Fibroblast of gingiva (primary cell): ENCODE results near the gene GALC.
"Not testable (repeated sequence)": the region's sequence is repeated elsewhere in the genome, so short reads cannot be mapped to it uniquely, and the experiment has no call there.

Experiments used
- DNase-seq: peaks from one replicate; pipeline ENCODE4 v3.0.0-alpha.2; 2011; ENCODE audit warnings: low read depth

Gene GALC

DNA sequence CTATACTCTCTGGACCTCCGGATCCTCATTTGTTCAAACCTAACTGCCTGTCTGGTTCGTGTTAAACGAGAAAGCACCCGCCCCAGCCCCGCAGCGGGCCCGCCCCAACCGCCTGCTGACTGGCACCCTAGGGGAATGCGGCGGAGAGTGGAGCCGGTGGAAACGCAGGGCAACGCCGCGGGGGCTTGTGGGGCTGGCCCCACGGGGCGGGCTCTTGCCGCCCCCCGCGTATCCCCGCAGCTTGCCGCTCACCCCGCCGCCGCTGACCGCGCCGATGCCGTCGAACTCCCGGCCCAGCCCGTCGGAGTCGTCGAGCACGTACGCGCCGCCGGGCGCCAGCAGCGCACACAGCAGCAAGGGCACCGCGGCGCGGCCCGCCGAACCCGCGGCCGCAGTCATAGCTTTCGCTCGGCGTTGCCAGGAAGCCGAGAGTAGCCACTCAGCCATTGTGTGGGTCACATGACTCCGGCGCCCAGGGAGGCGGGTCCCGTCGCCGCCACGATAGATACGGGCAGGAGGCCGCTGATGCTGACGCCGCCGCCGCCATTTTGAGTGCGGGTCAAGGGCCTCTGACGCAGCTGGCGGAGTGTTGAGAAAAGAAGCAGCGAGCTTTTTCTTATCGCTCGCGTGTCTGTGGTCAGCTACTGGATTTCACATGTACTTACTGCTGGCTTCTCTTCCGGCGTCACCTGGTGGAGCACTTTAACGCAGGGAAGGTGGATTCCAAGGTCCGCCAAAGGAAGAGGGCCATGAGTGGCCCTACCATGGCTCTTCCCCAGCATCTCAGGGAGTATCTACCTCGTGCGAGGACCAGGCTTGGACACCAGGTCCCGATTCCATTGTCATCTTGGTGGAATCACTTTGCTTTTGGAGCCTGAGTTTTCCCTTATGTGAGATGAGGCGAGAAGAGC lies at the start of gene GALC:
Gene GALC, minus strand, starts transcription at position 465 of the 911 bp plus-strand sequence. Its CDS starts 18 bp downstream, at position 447.
- peak; percentile 92 for DNase-seq

DNA sequence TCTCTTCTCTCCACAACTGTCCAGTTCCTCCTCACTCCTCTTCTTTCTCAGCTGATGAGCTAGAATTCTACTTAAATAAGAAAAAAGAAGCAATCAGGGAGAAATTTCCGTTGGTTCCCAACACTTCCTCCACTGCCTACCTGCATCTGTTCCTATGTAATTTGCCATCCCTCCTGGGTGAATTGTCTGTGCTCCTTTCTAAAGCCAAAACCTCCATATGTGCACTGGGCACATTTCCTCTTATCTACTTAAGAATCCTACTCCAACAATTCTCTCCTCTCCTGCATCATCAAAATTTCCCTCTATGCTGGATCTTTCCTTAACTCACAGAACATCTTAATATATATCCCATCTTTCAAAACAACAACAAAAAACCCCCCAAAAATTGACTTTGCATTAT lies 47.2 kb upstream of the GALC start:
- DNase-seq, result no peak

DNA sequence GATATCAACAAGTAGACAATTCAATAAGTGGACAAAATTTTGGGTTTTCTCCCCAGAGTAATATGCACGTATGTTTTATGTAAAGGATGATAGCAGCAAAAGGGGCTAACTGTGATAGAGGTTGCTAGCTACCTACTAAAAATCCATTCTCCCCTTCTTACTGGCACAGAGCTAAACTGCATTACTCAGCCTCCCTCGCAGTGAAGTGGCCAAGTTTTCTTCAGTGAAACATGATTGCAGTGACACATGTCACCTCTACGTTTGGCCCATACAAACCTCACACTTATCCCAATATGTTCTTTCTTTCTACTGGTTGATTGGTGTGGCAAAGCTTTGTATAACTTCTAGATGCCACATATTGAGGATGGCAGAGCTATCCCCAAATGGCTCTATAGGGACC lies 46.2 kb upstream of the GALC start:
- DNase-seq, result no peak

DNA sequence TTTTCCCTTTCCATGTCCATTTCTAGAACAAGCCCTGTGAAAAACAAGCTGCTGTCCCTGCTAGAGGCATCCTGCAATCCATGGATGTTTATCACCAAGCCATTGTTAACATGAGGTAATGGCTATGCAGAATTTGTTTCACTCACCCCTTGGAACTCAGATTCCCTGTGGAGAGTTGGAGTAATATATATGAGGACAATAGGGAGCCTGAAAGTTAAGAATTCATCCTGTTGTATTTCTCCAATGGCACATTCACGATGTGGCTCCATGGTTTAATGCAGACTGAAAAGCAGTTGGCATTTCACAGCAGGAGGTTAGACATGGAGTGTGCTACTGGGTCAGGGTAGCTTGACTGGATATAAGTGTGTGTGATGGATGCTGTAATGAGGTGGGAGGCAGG lies 44.3 kb upstream of the GALC start:
- DNase-seq, result no peak

DNA sequence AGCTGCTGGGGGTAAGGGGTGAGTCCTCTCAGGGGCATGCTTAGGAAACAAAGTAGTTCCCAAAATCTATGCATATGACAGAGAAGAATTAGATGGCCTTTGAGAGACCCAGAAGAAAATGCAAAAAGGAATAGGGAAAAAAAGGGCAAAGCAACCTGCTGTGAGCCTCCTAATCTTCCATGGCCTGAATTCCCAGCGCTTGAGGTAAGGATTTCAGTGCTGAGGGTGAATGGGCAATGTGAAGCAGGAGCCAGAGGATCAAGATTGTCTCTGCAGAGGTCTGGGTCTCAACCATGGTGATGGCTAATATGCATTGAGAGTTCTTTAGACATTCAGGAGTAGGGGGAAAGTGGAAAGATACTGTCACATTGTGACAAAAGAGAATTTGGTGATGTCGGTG lies 43.4 kb upstream of the GALC start:
- DNase-seq, result no peak

DNA sequence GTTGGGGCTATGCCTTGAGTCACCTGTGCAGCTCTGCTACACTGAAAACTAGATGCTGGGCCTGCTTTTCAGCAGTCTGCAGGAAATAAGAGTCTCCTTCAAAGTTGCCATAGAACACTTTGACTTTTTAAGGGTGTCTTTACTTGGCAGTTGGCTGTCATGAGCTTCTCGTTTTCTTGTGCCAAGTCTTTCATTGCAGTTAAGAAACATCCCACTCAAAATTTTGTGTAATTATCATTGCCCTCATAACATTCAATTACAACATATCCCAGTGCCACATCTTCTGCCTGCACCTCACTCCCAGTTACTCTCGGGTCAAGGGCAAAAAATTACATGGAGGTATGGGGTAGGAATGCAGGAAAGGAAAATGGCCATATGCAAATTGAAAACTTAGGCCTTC lies 41.1 kb upstream of the GALC start:
- no peak for DNase-seq

DNA sequence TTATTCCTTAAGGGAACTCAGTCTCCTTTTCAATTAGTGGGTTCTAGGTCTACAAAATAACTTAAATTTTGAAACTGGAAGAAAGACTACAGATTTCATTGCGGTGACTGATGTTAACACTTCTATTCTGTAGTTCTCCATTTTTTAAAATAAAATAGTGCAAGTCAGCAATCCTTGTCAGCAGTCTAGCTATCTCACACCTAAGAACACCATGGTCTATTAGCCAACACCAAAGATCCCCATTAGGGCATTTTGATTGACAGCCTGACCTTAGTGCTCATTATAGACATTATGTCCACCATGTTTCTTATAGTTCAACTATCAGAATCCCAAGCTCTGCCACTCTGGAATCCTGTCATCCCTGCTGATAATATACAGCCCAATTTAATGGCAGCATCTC lies 39.4 kb upstream of the GALC start:
- DNase-seq, result no peak

DNA sequence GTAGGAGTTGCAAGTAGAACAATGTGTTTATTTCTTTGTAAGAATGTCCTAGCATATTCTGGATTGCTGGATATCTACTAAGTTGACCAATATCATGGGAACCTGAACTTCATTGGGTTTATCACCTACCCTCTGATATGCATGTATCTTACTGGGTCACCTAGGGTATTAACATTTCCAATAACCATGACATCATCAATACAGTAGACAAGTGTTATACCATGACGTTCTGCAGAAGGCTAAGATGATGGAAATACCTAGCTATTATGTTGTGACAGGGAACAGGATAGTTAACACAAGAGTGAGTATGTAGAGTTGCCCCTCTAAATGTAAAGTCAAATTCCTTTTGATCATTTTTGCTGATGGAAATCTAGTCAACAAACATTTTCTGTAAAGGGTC lies 37.9 kb upstream of the GALC start:
- DNase-seq, result no peak

DNA sequence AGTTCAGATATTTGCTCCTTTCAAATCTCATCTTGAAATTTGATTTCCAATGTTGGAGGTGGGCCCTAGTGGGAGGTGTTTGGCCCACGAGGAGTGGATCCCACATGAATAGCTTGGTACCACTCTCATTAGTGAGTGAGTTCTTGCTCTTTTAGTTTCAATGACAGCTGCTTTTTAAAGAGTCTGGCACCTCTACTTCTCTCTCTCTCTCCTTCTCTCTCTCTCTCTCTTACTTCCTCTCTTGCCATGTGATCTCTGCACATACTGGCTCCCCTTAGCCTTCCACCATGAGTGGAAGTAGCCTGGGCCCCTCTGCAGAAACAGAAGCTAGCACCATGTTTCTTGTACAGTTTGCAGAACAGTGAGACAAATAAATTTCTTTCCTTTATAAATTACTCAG lies 37.1 kb upstream of the GALC start:
- DNase-seq, result no peak

DNA sequence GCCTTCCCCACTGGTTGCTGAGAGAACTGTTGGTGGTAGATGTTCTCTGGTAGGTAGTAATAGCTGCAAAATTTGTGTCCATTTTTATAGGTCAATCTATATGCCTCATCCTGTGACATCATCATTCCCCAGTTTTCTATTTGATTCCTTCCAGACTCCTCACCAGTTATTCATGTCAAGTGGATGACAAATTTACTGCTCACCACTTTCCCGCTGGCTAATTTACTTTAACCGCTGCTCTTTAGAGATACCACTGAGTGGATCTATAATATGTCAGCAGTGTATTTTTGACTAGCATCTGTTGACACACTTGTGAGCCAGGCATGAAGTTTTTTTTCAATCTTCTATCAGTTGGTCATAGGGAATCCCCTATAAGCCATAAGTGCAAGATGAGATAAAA lies 36.5 kb upstream of the GALC start:
- DNase-seq, result no peak

DNA sequence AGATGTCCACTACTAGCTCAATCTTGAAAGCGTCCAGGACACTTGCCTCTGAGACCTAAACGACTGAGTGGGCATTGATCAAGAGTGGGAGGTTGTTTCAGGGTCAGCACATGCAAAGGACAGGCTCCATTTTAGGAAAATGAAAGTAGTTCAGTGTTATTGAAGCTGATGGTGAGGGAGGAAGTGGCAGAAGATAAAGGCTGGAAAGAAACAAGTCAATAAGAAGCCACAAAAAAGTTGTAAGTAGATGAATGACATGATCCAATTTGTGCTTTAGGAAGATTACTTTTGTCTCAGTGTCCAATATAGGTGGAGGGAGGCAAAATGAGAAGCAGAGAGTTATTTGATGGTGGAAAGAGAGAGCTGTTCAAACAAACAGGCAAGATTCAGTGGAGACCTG lies 33.9 kb upstream of the GALC start:
- DNase-seq, result no peak

DNA sequence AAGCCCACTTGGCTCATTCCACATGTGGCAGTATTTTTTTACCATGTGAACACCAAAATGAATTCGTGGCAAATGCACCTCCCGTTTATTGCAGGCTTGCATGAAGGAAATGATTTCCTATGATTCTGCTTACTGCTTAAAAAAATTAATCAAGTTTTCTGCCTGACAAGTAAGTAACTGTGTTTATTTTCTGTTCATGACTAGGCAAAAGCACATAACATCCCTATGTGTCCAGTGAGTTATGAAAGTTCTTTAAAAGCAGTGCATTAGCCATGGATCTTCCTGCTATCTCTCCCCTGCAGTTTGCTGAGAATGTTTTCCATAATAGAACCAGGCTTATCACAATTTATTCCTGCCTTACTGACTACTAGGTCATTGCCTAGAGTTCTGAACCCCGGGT lies 32.3 kb upstream of the GALC start:
- DNase-seq, result no peak

DNA sequence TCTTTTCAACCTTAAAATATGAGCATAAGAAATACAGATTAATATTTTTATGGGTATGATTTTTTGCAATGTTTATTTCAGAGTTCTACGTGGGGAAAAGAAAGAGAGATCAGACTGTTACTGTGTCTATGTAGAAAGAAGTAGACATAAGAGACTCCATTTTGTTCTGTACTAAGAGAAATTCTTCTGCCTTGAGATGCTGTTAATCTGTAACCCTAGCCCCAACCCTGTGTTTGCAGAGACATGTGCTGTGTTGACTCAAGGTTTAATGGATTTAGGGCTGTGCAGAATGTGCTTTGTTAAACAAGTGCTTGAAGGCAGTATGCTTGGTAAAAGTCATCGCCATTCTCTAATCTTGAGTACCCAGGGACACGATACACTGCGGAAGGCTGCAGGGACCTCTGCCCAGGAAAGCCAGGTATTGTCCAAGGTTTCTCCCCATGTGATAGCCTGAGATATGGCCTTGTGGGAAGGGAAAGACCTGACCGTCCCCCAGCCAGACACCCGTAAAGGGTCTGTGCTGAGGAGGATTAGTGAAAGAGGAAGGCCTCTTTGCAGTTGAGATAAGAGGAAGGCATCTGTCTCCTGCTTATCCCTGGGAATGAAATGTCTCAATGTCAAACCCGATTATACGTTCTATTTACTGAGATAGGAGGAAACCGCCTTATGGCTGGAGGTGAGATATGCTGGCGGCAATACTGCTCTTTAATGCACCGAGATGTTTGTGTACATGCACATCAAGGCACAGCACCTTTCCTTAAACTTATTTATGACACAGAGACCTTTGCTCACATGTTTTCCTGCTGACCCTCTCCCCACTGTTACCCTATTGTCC lies 31.5 kb upstream of the GALC start:
- not testable (repeated sequence) for DNase-seq

DNA sequence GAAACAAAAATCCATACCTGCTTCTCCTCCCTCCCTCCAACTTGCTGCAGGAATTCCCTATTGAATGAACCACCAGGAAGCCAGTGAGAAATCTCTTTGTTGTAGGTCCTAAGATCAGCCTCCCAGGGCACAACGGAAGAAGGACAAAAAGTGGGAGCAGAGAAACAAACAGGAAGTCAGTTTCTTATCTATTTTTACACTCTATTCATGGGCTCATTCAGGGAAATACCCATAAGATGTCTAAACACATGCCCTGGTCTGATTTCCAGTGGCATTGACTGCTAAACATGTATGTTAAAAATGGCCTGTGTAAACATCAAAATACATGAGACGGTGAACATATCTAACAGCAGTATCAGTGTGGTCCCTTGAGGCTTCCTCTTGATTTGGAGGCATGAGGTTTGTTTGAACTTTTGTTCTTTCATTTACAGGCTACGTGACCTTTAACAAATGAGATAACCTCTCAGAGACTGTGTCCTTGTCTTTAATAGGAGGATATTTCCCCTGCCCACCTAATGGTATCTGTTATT lies 30.7 kb upstream of the GALC start:
- DNase-seq, result no peak

DNA sequence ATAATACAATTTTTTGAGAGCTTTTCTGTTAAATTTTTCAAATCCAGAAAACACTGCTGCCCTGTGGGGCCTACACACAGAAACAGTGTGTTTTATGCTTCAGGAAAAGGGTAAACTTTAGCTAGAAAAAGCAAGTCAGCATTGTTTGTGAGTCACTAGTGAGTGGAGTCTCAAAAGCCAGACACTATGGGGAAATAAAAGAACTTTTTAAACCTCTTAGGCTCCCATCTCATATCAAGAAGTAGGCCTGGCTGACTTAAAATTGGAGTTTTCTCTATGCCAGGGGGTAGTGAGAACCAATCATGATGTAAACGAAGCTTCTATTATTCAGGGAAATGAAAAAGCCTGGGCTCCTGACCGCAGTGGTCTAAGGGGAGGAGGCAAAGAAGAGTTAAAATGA lies 24.6 kb upstream of the GALC start:
- DNase-seq, result no peak

DNA sequence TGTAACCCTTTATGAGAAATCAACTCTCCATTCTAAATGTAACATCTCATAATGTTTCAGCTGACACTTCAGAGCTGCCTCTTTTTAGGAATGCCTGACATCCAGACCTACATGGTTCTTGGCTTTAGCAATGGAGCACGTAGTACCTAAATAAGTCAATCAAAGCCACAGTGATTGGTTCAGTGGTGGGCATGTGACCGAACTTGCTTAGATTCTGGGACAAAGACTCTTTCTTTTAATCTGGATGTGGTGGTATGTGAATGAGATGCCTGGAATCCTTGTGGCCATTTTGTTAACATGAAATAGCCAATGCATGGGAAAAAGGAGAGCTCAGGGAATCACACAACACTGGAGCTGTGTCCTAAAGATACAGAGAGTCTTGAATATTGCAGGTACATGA lies 23.8 kb upstream of the GALC start:
- no peak for DNase-seq

DNA sequence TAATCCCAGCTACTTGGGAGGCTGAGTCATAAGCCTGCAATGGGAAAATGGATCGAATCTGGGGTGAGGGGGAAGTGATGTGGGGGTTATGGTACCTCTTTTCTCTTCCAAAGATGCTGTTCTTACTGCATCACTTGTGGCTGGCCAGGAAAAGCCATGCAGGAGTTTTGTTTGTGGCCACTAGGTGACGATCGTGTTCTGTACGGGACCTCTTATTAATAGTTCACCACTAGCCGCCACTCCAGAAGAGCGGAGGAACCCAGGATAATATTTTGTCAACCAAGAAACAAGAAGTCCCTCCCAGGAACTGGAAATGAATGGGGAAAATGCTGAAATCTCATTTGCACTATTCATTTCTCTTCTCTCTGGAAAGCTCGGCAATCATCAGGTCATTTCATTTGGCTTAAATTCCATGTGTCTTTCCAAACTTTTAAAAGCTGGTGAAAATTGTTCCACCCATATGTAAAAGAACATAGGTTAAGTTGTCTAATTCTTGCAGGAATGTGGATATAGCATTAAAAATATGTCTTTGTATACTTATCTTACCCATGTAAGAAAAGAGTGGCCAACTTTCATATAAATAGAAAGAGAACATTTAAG lies 20.9 kb upstream of the GALC start:
- peak; percentile 68 for DNase-seq

DNA sequence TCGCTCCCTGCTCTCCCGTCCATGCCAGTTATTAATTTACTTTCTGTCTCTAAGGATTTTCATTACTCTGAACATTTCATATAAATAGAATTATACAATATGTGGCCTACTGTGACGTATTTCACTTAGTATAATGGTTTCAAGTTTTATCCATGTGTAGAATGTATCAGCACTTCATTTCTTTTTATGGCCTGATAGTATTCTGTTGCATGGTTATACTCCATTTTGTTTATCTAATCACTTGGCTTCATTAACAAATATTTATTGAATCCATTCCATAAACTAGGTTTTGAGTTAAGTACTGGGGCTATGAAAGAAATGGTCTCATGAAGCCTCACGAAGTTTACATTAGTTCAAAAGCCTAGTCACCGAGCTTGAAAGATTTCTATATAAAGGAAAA lies 19.5 kb upstream of the GALC start:
- no peak for DNase-seq

DNA sequence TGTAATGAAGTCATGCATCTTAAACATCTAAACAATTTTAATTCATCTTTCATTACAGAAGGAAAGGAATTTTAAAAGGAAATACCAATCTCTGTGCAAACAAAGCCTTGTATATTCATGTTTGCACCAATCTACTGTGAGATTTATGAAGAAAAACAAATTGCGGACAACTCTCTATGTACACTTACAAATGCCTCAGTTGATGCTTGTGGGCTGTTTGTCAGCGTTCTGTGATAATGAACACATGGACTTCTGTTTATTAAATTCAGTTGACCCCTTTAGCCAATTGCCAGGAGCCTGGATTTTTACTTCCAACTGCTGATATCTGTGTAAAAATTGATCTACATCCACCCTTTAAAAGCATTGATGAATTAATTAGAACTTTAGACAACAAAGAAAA lies 17.3 kb upstream of the GALC start:
- no peak for DNase-seq

DNA sequence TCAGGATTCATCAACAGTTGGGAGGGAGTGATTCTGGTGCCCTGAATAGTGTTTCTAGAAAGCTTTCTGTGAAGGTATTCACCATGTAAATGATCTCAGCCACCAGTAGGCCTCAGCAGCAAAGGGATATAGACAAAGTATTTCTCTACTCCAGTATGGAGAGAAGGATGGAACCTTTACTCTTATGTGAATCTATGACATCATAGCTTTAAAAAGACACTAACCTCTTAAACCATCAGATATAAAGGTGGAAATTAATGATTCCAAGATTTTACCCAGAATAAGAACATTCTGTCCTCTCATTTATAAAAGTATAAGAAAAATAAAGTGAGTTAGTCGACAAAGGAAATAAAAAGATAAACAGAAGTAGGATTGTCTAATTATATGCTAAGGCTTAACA lies 16.5 kb upstream of the GALC start:
- DNase-seq, result no peak

DNA sequence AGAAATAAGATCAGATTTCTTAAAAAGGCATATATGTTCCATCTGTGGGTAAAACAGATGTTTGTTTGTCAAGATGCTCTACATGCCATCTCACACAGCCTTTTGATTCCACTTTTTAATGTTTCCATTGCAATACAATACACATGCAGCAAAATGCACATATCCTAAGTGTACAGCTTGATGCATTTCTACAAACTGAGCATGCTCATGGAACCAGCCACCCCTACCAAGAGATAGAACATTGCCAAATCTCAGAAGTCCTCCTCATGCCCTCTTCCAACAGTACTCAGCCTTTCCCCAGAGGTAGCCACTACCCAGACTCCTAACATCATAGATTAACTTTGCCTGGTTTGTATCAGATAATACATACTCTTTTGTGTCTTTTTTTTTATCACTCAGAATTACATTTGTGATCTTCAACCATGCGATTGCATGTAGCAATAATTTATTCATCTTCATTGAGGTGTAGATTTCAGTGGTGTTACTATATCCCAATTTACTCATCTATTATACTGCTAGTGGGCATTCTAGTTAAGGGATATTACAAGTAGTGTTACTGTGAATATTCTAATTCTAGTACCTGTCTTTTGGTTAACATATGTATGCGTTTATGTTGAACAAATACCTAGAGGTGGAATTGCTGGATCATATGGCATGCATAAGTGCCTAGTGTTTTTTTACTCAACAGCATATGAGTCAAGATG lies 15.2 kb upstream of the GALC start:
- no peak for DNase-seq

DNA sequence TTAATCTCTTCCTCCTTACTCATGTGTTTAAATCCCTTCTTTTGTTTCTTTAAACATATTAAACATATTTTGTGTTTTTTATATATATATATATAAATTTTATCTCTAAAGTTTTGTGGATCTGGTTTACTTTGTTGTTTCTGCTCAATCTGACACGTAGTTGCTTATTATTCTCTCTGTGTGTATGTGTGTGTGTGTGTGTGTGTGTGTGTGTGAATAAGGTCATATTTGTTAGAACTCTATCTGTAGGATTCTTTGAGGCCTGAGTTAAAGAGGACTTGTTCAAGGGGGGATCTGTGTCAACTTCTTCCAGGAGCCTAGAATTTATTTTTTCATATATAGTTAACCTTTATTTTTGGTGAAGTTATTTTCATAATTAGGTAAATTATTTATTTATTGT lies 14.6 kb upstream of the GALC start:
- DNase-seq, result no peak
